Measurements from ENCODE around the gene KRT78.

DNA sequence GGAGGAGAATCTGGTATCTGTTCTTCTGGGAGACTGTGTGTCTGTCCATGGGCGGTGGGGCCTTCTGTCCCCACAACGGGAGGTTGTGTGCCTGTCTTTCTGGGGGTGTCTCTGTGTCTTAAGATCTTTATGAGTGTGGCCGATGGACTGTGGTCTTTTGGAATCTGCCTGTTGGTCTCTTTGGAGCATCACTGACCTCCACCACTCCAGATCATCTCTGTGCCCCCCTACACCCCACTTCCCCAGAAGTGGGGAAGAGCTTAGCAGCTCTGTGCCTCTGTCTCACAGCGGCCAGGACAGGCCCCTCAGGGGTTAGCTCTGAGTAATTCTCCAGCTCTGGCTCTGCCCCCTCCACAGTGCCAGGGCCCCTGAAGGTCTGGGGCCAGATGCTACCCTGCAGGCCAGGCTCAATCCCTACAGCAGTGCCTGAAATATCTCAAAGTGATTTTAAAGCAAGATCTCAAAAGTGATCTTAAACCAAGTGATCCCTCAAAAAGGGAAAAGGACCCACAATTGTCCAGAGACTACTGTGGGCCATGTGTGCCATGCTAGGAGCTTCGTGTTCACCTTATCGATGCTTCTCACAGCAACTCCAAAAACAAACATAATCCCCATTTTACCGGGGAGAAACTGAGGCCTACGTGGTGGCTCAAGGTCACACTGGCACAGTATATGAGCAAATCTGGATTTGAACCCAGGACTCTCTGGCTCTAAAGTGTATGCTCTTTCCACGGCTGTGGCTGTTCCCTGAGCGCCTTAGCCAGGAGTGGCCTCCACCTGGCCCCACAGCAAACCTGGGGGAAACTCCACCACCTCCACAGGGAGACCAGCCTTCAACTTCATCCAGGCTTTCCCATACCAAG lies 26.0 kb upstream of the KRT78 start:
- TF ChIP-seq, protein P1, sequence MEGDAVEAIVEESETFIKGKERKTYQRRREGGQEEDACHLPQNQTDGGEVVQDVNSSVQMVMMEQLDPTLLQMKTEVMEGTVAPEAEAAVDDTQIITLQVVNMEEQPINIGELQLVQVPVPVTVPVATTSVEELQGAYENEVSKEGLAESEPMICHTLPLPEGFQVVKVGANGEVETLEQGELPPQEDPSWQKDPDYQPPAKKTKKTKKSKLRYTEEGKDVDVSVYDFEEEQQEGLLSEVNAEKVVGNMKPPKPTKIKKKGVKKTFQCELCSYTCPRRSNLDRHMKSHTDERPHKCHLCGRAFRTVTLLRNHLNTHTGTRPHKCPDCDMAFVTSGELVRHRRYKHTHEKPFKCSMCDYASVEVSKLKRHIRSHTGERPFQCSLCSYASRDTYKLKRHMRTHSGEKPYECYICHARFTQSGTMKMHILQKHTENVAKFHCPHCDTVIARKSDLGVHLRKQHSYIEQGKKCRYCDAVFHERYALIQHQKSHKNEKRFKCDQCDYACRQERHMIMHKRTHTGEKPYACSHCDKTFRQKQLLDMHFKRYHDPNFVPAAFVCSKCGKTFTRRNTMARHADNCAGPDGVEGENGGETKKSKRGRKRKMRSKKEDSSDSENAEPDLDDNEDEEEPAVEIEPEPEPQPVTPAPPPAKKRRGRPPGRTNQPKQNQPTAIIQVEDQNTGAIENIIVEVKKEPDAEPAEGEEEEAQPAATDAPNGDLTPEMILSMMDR (IDR thresholded peaks at IDR 0.05; ENCODE audit: low read depth, low read length), result no peak
- TF ChIP-seq EZH2phosphoT487 (IDR thresholded peaks at IDR 0.05; ENCODE audit: low read depth), result no peak
